ENCODE results near the gene COG8. TPM values are rescaled to one million over a fixed set of nuclear protein-coding genes. Genes with fewer than 3 reads are reported as not detected.
"Not testable (repeated sequence)": the region's sequence is repeated elsewhere in the genome, so short reads cannot be mapped to it uniquely, and the experiment has no call there.

The COG8 gene
- polyA plus RNA-seq, 3 donors, result 26.9 to 34.7 (median 27.8) TPM

DNA sequence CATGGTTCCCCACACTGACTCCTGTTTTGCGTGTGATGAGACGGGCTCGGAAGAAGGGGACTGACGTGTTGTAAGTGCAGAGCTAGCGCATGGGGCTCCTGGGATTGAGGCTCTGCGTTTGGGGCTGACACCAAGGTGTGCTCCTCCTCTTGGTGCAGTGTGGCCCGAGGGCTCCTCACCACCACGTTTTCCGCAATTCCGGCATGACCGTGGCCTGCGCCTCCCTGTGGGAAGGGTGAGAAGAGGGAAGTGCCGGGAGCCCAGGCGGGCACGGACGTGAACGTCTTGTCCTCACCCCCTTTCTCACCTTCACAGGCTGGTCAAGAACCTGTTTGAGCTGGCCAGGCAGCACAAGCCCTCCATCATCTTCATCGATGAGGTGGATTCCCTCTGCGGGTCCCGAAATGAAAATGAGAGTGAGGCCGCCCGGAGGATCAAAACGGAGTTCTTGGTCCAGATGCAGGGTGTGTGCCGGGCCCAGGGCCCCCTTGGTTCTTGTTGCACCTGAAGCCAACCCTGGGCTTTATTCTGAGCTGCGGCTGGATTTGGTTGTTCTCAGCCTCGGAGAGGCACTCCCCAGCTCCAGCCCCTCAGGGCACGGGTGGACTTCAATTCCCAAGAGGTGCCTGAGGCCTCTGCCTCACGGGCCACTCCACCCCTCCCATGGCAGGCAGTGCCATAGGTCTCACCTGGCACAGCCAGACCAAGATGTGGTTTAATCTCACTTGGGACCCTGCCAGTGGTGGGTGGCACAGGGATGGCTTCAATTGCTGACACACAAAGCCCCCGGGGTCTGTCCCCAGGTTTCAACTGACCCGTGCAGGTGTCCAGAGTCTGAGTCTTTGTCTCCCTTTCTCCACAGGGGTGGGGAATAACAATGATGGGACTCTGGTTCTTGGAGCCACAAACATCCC lies 19.3 kb downstream of the COG8 start:
- no peak for DNase-seq (ENCODE audit: low read depth in 3 of 3, low spot score in 2 of 3)

DNA sequence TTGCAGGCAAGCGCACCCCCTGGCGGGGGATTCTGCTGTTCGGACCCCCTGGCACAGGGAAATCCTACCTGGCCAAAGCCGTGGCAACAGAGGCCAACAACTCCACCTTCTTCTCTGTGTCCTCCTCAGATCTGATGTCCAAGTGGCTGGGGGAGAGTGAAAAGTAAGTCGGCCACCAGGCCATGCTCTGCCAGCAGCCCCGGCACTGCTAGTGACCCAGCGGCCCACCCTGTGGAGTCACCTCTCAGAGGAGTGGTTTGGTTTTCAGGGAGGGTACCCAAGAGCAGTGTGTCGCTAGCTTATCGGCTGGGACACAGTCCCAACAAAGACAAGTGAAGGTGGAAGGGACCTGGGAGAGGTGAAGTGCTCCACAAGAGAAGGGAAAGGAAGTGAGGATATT lies 20.0 kb downstream of the COG8 start:
- DNase-seq (ENCODE audit: low read depth in 3 of 3, low spot score in 2 of 3), result no peak

DNA sequence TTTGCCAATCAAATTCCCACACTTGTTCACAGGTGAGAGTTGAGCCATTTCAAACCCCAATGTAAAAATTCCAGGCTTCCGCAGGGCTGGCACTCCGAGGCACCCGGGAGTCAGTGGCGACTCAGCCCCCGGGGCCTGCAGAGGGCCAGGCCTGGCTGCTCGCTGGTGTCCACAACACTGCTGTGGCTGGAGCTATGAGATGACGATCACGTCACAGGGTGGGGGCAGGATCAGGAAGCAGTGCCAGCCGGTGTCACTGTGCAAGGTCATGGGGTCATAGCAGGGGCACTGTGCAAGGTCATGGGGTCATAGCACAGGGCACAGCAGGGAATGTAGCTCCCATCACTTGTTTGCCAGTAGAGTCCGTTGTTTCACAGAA lies 20.5 kb downstream of the COG8 start:
- DNase-seq (ENCODE audit: low read depth in 3 of 3, low spot score in 2 of 3), result no peak

DNA sequence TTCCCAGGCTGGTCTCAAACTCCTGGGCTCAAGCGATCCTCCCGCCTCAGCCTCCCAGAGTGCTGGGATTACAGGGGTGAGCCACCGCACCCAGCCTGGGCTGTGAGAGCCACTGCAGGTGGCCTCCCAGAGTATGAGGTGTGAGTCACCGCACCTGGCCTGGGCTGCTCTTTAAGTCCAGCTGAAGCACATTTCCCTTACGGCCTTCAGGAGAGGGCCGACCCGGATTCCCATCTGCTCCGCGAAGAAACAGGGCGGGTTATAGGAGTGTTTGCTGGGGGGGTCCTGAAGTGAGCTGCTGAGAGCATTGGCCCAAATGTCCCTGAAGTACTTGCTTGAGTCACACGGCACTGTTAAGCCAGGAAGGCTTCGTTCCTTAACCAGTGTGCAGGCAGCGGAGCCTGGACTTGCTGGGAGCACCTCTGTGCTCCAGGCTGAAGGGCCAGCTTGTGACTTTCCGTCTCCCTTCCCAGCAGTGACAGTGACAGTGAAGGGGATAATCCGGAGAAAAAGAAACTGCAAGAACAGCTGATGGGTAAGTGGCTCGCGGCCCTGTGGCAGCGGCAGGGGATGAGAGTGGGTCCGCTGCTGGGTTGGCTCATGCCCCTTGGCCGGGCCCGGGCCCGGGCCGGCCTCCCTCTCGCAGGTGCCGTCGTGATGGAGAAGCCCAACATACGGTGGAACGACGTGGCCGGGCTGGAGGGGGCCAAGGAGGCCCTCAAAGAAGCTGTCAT lies 21.0 kb downstream of the COG8 start:
- no peak for DNase-seq (ENCODE audit: low read depth in 3 of 3, low spot score in 2 of 3)

DNA sequence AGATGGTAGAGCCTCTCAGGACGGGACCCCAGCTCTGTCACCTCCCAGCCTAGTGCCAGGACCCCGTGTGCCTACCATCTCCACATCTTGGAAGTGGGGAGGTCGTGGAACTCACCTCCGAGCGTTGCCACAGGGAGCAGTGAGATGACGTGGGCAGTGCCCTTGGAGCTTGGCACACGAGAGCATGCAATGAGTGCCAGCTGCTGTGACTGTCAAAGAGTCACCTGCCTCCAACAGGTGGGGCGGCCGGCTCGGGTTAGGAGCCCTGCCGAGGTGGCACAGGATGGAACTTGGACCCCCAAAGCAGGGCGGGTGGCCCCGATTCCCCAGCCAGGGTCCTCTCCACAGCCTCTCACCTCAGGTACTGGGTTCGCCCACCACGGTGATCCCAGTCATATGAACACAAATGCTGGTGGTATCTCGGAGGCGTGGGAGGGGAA lies 22.7 kb downstream of the COG8 start:
- DNase-seq (ENCODE audit: low read depth in 3 of 3, low spot score in 2 of 3), result no peak

DNA sequence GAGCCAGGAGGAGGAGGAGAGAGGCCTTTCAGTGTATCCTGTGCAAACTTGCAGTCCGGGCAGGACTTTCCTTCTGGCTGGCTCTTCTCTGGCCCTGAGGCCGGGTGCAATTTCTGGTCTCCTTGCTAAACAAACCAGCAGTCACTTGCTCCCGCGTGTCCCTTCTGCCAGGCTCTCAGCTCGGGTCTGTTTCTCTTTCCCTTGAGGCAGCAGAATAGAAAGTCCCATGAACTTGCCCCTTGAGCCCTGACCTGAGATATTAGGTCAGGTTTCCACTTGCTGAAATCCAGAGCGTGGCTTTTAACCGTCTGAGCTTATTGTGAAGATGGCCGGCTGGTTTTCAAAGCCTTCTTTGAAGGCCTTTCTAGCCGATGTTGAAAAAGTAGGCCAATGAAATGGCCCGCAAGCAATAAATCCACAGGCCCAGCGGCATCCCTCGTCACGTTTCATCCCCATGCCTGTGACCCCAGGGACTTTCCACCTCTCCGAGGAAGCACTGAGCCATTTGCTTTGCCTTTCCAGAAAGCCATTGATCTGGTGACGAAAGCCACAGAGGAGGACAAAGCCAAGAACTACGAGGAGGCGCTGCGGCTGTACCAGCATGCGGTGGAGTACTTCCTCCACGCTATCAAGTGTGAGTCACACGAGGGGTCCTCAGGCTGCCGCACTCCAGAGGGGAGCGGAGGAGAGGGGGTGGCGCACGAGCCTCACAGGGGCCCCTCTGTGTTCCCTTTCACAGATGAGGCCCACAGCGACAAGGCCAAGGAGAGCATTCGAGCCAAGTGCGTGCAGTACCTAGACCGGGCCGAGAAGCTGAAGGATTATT lies 23.7 kb downstream of the COG8 start:
- no peak for DNase-seq (ENCODE audit: low read depth in 3 of 3, low spot score in 2 of 3)

DNA sequence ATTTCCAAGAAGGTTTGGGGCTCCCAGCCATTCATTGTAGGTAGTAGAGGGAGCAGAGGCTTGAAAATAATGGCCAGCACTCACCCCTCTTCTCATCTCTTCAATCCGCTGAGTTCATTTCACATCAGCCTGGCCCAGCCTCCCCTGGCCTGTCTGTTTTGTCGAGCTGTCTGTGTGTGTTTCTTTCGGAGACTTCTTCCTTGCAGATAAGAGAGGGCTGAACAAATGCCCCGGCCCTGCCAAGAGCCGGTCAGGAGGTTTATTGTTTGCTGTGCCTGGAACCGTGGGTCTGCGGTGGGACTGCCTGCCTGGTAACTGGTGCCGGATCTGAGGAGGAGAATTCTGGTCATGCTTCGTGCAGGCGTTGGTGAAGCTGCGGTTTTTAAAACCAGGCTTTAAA lies 24.8 kb downstream of the COG8 start:
- no peak for DNase-seq (ENCODE audit: low read depth in 3 of 3, low spot score in 2 of 3)

DNA sequence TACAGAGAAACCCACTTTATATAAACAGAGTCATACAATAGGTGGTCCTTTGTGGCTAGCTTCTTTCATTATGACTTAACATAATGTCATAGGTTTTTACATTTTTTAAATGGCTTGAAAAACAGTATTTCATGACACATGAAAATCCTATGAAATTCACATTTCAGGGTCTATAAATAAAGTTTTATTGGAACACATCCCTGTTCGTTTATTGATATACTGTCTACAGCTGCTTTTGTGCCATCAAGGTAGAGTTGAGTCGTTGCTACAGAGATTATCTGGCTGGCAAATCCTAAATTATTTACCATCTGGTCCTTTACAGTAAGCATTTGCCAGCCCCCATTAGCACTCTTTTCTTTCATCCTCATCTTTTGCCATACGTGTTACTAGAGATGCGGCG lies 25.9 kb downstream of the COG8 start:
- no peak for DNase-seq (ENCODE audit: low read depth in 3 of 3, low spot score in 2 of 3)

DNA sequence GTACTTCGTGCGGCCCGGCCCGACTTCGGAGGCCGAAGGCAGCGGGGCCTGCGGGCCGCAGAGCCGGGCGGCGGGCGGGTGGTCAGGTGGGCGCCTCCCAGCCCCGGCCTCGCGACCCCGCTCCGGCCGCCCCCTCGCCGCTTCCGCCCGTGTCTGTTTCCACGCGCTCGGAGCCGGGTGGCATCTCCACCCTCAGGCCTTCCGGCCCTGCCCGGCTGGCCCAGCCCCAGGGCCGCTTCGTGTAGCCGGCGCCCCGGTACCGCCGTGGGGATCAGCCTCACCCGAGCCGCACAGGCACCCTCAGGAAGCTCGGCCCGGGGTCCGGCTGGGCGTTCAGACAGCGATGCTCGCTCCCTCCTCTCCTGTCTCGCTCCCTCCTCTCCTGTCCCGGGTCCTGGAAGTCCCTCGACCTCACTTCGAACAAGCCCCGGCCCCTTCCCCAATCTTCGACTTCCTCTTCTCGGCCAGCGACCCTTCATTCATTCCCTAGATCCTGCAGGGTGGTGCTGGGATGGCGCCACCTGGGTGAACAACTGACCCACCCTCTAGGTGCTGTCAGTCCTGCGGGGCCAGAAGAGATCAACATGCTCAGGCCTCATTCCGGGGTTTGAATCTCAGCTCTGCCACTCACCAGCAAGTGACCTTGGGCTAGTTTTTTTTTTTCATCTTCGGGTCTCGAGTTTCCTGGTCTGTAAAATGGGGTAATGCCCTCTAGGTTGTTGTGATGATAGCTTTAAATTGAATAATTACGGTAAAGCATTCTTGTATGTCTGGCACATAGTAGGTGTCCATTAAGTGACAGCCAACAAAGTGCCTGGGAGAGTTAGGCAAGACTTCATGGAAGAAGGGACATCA lies 27.6 kb downstream of the COG8 start:
- peak in 1 of 3 donors; percentile 15 for DNase-seq (ENCODE audit: low read depth in 3 of 3, low spot score in 2 of 3)

DNA sequence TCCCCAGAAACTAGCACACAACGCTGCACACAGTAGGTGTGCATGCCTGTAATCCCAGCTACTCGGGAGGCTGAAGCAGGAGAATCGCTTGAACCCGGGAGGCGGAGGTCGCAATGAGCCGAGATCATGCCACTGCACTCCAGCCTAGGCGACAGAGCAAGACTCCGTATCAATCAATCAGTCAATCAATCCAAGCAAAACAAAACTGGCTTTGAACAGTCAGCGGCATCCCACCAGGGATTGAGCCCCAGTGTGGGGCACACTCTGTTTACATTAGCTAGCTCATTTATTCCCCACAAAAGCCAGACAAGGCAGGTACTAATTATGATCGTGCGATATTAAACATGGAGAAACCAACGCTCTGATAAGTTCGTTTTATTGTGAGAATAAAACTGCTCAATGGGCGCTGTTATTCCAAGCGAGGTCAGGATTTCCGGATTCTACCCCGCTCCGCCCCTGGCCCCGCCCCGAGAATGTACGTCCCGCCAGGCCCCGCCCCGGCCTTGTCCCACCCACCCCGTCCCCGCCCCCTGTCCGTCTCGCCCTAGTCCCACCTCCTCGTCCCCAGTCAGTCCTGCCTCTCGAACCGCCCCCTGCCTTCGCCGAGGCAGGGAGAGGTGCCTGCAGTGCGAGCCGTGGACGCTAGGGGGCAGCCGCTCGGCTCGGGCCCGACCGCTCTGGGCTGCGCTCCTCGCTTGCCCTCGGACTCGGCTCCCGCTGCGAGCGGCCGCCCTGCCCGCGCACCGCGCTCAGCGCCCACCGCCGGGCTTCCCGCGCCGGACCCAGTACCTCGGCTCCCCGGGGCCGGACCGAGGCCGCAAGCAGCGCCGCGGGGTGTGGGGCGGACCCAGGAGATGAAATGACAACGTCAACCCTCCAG lies 28.5 kb downstream of the COG8 start, which contains the start of gene VPS4A:
Gene VPS4A (plus strand): TSS at position 698 of the 880 bp plus-strand sequence. CDS start 162 bp downstream, at position 860.
- peak; percentile 82 to 90 (median 89) for DNase-seq (ENCODE audit: low read depth in 3 of 3, low spot score in 2 of 3)

DNA sequence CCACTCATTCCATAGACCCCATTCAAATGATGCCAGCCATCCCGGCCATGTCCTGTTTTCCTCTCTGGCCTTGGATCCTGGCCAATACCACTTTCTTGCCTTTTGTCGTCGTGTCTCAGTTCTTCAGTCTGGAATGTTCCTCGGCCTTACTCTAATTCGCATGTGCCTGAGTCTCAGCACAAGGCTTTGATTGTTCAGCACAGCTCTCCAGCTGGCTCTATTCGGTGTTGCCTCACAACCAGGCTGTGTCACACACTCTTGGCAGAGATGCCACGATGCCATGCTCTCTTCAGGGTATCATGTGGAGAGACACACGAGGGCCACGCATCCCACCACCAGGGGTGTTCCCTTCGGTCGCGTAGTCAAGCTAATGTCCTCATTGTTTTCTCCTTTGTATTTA lies 30.0 kb downstream of the COG8 start:
- no peak for DNase-seq (ENCODE audit: low read depth in 3 of 3, low spot score in 2 of 3)

DNA sequence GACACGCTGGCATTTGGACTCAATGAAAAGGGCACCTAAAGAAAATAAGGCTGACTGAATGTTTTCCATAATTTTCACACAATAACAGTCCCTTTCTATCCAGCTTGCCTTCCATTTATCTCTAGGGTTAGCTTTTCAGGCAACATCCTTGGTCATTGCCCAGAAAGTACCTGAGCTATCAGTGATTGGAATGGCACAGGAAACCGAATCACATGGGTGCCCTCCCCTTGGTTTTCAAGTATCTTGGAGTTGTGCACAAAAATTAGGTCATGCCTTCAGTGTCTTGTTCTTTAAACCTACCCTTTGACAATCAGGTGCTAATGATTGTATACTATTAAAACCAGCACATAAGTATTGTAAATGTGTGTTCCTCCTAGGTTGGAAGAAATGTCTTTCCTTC lies 31.5 kb downstream of the COG8 start:
- DNase-seq (ENCODE audit: low read depth in 3 of 3, low spot score in 2 of 3), result no peak

DNA sequence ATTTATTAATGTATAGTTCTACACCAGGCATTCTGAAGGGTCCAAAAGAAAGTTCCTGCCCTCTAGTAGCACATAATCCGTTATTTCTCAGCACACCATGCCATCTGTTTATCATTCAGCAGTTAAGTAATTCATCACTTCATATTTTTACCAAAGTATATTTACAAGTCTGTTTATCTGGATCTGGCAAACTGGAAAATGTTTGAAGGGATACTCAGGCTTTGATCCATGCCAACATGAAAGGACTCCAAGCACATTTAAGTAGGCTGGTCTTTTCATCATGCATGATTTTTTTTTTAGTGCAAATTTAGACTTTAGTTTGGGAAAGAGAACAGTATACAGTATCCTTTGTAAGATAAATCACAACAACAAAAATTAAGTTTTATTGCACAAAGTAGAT lies 32.3 kb downstream of the COG8 start:
- no peak for DNase-seq (ENCODE audit: low read depth in 3 of 3, low spot score in 2 of 3)

DNA sequence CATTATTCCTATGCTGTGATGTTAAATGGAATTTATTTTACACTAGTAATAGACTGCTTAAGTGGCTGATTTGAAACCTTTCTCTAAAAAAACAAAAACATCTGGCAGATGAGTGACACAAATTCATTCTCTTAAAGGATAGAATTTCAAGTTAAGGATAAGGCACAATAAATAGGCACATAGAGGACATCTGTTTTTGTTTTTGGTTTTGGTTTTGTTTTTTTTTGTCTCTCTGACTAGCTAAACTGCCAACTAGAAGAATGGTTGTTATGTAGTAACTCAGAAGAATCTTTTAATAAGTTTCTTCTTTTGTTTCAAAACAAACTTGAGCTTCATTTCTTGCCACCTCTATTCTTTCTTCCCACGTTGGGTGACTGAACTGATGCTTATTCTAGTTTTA lies 33.3 kb downstream of the COG8 start:
- DNase-seq (ENCODE audit: low read depth in 3 of 3, low spot score in 2 of 3), result no peak

DNA sequence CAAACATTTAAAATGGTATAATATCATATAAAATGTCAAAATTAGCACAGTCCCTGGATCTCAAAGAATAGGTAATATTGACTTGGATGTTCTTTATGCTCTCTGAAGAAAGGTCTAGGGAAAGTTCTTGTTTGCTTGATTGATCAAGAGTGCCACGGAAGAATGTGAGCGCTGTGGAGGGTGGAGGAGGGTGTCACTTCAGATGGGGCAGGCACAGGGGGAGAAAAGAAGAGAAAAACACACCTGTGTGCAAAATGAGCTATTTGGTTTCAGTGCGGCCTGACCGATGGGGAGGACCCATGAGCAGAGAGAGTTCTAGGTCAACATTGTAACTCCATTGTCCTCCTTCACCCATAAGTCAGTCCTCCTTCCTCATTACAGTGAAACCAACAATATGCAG lies 37.1 kb downstream of the COG8 start:
- DNase-seq (ENCODE audit: low read depth in 3 of 3, low spot score in 2 of 3), result no peak

DNA sequence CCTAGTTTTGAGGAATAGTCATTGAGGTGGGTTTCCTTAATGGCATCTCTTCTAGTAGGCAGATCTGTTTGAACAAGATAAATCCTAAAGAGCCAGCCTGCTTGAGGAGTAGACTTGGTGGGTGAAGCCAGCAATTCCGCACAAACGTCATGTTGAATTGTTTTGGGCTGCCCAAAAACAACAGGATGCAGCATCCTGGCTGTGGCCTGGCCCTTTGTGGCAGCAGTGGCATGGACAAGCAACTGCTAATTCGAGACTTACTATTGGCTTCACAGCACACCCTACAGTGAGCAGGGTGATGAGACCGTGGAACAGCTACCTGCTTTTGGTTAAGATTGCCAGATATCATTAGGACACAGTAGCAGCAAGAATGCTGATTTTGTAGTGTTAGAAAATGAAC lies 37.5 kb downstream of the COG8 start:
- no peak for DNase-seq (ENCODE audit: low read depth in 3 of 3, low spot score in 2 of 3)

DNA sequence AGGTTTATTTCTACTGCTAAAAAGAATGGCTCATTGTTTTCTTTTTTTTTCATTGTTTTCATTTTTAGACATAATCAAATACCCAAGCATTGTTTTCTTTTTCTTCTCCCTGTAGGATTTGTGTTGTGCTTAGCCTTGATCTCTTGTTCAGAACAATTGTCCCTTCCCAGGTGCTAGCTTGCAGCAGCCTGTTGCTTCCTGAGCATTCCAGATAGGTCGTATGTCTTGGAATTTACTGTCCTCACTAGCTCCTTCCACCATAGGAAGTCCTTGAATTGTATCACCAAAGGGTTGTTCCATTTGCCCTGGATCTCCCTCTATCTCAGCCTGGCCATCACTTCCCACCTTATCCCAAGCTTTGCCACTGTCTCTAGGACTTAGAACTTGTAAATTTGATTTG lies 38.2 kb downstream of the COG8 start:
- DNase-seq (ENCODE audit: low read depth in 3 of 3, low spot score in 2 of 3), result no peak

DNA sequence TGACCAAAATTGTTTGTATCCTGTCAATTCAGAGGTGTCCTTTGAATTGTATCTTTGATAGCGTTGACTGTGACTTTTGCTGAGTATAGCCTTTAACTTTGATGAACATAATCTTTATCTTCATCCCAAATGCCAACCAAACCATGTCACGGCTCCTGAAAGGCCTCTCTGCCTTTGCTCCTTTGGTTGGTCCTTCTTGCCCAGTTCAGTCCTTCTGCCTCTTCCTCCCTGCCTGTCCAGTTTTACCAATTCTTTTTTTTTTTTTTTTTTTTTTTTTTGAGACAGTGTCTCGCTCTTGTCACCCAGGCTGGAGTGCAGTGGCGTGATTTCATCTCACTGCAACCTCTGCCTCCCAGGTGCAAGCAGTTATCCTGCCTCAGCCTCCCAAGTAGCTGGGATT lies 41.1 kb downstream of the COG8 start:
- DNase-seq (ENCODE audit: low read depth in 3 of 3, low spot score in 2 of 3), result no peak

DNA sequence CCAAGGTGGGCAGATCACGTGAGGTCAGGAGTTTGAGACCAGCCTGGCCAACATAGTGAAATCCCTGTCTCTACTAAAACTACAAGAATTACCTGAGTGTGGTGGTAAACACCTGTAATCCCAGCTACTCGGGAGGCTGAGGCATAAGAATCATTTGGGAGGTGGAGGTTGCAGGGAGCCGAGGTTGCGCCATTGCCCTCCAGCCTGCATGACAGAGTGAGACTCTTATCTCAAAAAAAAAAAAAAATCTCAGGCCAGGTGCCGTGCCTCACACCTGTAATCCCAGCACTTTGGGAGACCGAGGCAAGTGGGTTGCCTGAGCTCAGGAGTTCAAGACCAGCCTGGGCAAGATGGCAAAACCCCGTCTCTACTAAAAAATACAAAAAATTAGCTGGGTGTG lies 42.6 kb downstream of the COG8 start:
- not testable (repeated sequence) for DNase-seq (ENCODE audit: low read depth in 3 of 3, low spot score in 2 of 3)

Data from right renal cortex interstitium (tissue), 3 donors.